GM23338 (cell line): Measurements from ENCODE around the gene PRKCQ. TPM values are rescaled to one million over a fixed set of nuclear protein-coding genes. Genes with fewer than 3 reads are reported as not detected.
A peak's percentile ranks its signal among the peaks of the same experiment; 100 is the strongest.

Source experiments
- ATAC-seq: fragments of 200-7000 bp; cut with Tn5 transposase; 3 replicates; pipeline ENCODE4 v1.9.1; 2020
- DNase-seq: peaks from one replicate; pipeline ENCODE4 v3.0.0-alpha.2; 2015; ENCODE audit warnings: low spot score
- H2AFZ ChIP-seq: fragments of 200-600 bp; sonication (generic); 2 replicates; pipeline ENCODE4 v1.8.0; 2016; ENCODE audit warnings: antibody characterized with exemption, mild to moderate bottlenecking, moderate library complexity
- H3F3A ChIP-seq: fragments of 200-600 bp; sonication (generic); replicated peaks from 2 replicates; pipeline ENCODE4 v1.8.0; 2017; ENCODE audit warnings: antibody characterized with exemption, mixed run types, low read depth
- H3K27ac ChIP-seq: fragments of 200-600 bp; sonication (generic); 2 replicates; pipeline ENCODE4 v1.6.1; 2016; ENCODE audit warnings: low read depth
- H3K27me3 ChIP-seq: fragments of 200-600 bp; sonication (generic); 2 replicates; pipeline ENCODE4 v1.8.0; 2016; ENCODE audit warnings: mild to moderate bottlenecking, mixed run types, moderate library complexity; ENCODE audit not compliant: insufficient read depth
- H3K36me3 ChIP-seq: fragments of 200-600 bp; sonication (generic); 2 replicates; pipeline ENCODE4 v1.8.0; 2016; ENCODE audit warnings: mild to moderate bottlenecking; ENCODE audit not compliant: insufficient read depth
- H3K4me1 ChIP-seq: fragments of 200-600 bp; sonication (generic); 2 replicates; pipeline ENCODE4 v1.8.0; 2016; ENCODE audit warnings: mild to moderate bottlenecking, moderate library complexity; ENCODE audit not compliant: insufficient read depth
- H3K4me2 ChIP-seq: fragments of 200-600 bp; sonication (generic); 2 replicates; pipeline ENCODE4 v1.7.1; 2017; ENCODE audit warnings: mixed run types
- H3K4me3 ChIP-seq: fragments of 200-600 bp; sonication (generic); 2 replicates; pipeline ENCODE4 v1.6.1; 2016; ENCODE audit warnings: mixed run types
- H3K79me2 ChIP-seq: fragments of 200-600 bp; sonication (generic); replicated peaks from 2 replicates; pipeline ENCODE4 v1.8.0; 2017; ENCODE audit warnings: mild to moderate bottlenecking; ENCODE audit not compliant: insufficient read depth
- H3K9me2 ChIP-seq: fragments of 200-600 bp; sonication (generic); 2 replicates; pipeline ENCODE4 v1.8.0; 2017; ENCODE audit not compliant: insufficient read depth
- H4K20me1 ChIP-seq: fragments of 200-600 bp; sonication (generic); replicated peaks from 2 replicates; pipeline ENCODE4 v1.8.0; 2017; ENCODE audit warnings: mild to moderate bottlenecking; ENCODE audit not compliant: insufficient read depth
- H3K27ac Mint-ChIP-seq: 2 replicates; pipeline ENCODE4 v1.8.0; 2020; ENCODE audit warnings: inconsistent platforms, mild to moderate bottlenecking, moderate library complexity, mixed read lengths
- H3K27me3 Mint-ChIP-seq: 3 replicates; pipeline ENCODE4 v1.8.0; 2022; ENCODE audit warnings: low read depth, mild to moderate bottlenecking, moderate library complexity, mixed read lengths, inconsistent platforms; ENCODE audit not compliant: insufficient read depth, poor library complexity
- H3K36me3 Mint-ChIP-seq: 3 replicates; pipeline ENCODE4 v1.8.0; 2021; ENCODE audit warnings: low read depth, mild to moderate bottlenecking, inconsistent platforms, moderate library complexity, mixed read lengths
- H3K4me1 Mint-ChIP-seq: 3 replicates; pipeline ENCODE4 v1.8.0; 2020; ENCODE audit warnings: mild to moderate bottlenecking, inconsistent platforms, mixed read lengths
- H3K4me3 Mint-ChIP-seq: 3 replicates; pipeline ENCODE4 v1.8.0; 2021; ENCODE audit warnings: moderate library complexity, mild to moderate bottlenecking, inconsistent platforms, mixed read lengths
- H3K9me3 Mint-ChIP-seq: 3 replicates; pipeline ENCODE4 v1.8.0; 2020; ENCODE audit warnings: moderate library complexity, mild to moderate bottlenecking, inconsistent platforms, mixed read lengths
- CREB1 ChIP-seq: fragments of 250-450 bp; sonication (Bioruptor Pico); IDR thresholded peaks from 2 replicates; pipeline ENCODE4 v1.5.0; 2020; ENCODE audit warnings: low read depth, mild to moderate bottlenecking, moderate library complexity
- EZH2 ChIP-seq: fragments of 200-600 bp; sonication (generic); IDR thresholded peaks from one replicate; pipeline ENCODE4 v1.8.0; 2017; ENCODE audit warnings: antibody characterized with exemption, mild to moderate bottlenecking, low read depth; ENCODE audit not compliant: unreplicated experiment
- JUNB ChIP-seq: IDR thresholded peaks from one replicate; pipeline ENCODE4 v1.6.1; 2016; ENCODE audit warnings: antibody characterized with exemption; ENCODE audit not compliant: unreplicated experiment
- NANOG ChIP-seq: IDR thresholded peaks from 2 replicates; pipeline ENCODE4 v1.6.1; 2016; ENCODE audit warnings: antibody characterized with exemption, borderline replicate concordance
- POLR2AphosphoS5 ChIP-seq: IDR thresholded peaks from 2 replicates; pipeline ENCODE4 v1.6.1; 2016; ENCODE audit warnings: antibody characterized with exemption, low read depth
- REST ChIP-seq: IDR thresholded peaks from one replicate; pipeline ENCODE4 v1.6.1; 2018; ENCODE audit warnings: antibody characterized with exemption; ENCODE audit not compliant: unreplicated experiment
- STAT1 ChIP-seq: IDR thresholded peaks from one replicate; pipeline ENCODE4 v1.6.1; 2016; ENCODE audit warnings: antibody characterized with exemption; ENCODE audit not compliant: unreplicated experiment
- ZNF114 ChIP-seq: fragments of 250-450 bp; sonication (Bioruptor Pico); IDR thresholded peaks from 2 replicates; pipeline ENCODE4 v1.5.0; 2020; ENCODE audit warnings: mild to moderate bottlenecking, moderate library complexity
- ZNF331 ChIP-seq: fragments of 250-450 bp; sonication (Bioruptor Pico); IDR thresholded peaks from 2 replicates; pipeline ENCODE4 v1.5.0; 2020; ENCODE audit warnings: low read depth, mild to moderate bottlenecking, moderate library complexity
- polyA plus RNA-seq: library from polyadenylated mRNA; unstranded; fragments of >200 nt; fragmentation: Nextera tagmentation; extraction: Ambion mirVana; gene quantifications from 2 replicates; pipeline ENCODE4 v1.2.1, GENCODE V29; 2016
- total RNA-seq: library from RNA; depleted of rRNA; stranded (reverse); fragments of >200 nt; shearing (Covaris generic); gene quantifications from 2 replicates; pipeline ENCODE4 v1.2.3, GENCODE V29; 2014
- TF ChIP-seq, protein P1 (sequence below): IDR thresholded peaks from 2 replicates; pipeline ENCODE4 v1.6.1; 2016; ENCODE audit warnings: antibody characterized with exemption
- TF ChIP-seq, protein P2 (sequence below), 2 experiments: fragments of 200-600 bp in 1 of 2; sonication (generic) in 1 of 2; conservative IDR thresholded peaks; 2 replicates each; pipeline versions ENCODE4 v1.5.1 to v1.6.1; 2016 to 2017; ENCODE audit warnings: antibody characterized with exemption in 2 of 2, low read depth in 2 of 2, mild to moderate bottlenecking in 2 of 2, moderate library complexity in 1 of 2

PRKCQ gene
- total and polyA plus RNA-seq, 2 experiments from 2014 or later = 12.6 to 28.5 TPM

- no peaks in the 10 kb centered on the region for H3K27me3 ChIP-seq
These were observed 180.8 kb downstream of the PRKCQ start for GRCh38 chr10:6399231-6399741.

DNA sequence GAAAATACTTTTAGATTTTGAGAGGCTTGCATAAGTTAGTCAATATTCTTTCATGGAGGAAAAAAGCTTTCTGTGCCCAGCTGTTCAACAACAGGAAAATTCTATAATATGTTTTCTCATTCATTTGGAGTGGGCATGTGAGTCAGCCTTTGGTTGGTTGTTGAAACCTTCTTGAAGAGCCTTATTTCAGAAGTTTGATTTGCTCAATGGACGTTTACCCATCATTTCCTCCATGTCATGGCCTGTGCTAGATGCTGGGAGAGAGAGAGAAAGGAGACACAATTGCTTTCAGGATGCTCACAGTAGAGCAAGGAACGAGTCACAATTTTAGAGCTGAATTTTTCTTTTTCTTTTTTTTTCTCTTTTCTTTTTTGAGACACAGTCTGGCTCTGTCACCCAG lies 181.7 kb downstream of the PRKCQ start:
- no peak overlapping the region for H3K27ac ChIP-seq
- no peaks in the 10 kb centered on the region for H3K36me3 ChIP-seq
- Mint-ChIP-seq H3K36me3 (no peaks in the 10 kb centered on the region), H3K9me3 (no peaks in the 10 kb centered on the region; the same call in 2 of the 3 replicates), H3K27me3 (no peaks in the 10 kb centered on the region), H3K27ac (no peak overlapping the region), H3K4me1 (peaks cover 21% of the 10 kb centered on the region), H3K4me3 (no peak overlapping the region)
- no peaks in the 10 kb centered on the region for H3K27me3 ChIP-seq
- H4K20me1 ChIP-seq = no peaks in the 10 kb centered on the region
- ATAC-seq (no peak), DNase-seq (no peak)
- no peak overlapping the region for H2AFZ ChIP-seq
- H3K4me3 ChIP-seq = no peak overlapping the region
- no peaks in the 10 kb centered on the region for H3F3A ChIP-seq
- H3K9me2 ChIP-seq = no peaks in the 10 kb centered on the region
- H3K79me2 ChIP-seq = no peaks in the 10 kb centered on the region
- no peak overlapping the region for H3K4me2 ChIP-seq
- peaks cover 8% of the 10 kb centered on the region; the same call in 1 of the 2 replicates for H3K4me1 ChIP-seq
- no peak for TF ChIP-seq STAT1
- TF ChIP-seq REST = no peak
- TF ChIP-seq EZH2 = no peak
- TF ChIP-seq, protein P1, sequence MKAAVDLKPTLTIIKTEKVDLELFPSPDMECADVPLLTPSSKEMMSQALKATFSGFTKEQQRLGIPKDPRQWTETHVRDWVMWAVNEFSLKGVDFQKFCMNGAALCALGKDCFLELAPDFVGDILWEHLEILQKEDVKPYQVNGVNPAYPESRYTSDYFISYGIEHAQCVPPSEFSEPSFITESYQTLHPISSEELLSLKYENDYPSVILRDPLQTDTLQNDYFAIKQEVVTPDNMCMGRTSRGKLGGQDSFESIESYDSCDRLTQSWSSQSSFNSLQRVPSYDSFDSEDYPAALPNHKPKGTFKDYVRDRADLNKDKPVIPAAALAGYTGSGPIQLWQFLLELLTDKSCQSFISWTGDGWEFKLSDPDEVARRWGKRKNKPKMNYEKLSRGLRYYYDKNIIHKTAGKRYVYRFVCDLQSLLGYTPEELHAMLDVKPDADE = no peak
- TF ChIP-seq POLR2AphosphoS5 = no peak
- TF ChIP-seq NANOG = no peak
- TF ChIP-seq ZNF114 (CRISPR knock-in tag) = no peak
- TF ChIP-seq, protein P2, sequence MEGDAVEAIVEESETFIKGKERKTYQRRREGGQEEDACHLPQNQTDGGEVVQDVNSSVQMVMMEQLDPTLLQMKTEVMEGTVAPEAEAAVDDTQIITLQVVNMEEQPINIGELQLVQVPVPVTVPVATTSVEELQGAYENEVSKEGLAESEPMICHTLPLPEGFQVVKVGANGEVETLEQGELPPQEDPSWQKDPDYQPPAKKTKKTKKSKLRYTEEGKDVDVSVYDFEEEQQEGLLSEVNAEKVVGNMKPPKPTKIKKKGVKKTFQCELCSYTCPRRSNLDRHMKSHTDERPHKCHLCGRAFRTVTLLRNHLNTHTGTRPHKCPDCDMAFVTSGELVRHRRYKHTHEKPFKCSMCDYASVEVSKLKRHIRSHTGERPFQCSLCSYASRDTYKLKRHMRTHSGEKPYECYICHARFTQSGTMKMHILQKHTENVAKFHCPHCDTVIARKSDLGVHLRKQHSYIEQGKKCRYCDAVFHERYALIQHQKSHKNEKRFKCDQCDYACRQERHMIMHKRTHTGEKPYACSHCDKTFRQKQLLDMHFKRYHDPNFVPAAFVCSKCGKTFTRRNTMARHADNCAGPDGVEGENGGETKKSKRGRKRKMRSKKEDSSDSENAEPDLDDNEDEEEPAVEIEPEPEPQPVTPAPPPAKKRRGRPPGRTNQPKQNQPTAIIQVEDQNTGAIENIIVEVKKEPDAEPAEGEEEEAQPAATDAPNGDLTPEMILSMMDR (conservative IDR thresholded peaks at IDR 0.05; ENCODE audit: low read depth in 2 of 2) = no peak
- TF ChIP-seq CREB1 (CRISPR knock-in tag) = no peak

More at GRCh38 chr10:6399231-6399741, 180.8 kb downstream of the PRKCQ start:
- Histone ChIP-seq H3K4me3 (no peak overlapping the region), H3K79me2 (no peaks in the 10 kb centered on the region), H3K27ac (no peak overlapping the region), H3K4me1 (peaks cover 8% of the 10 kb centered on the region; the same call in 1 of the 2 replicates), H3K4me2 (no peak overlapping the region), H3F3A (no peaks in the 10 kb centered on the region), H4K20me1 (no peaks in the 10 kb centered on the region), H3K36me3 (no peaks in the 10 kb centered on the region), H2AFZ (no peak overlapping the region), H3K9me2 (no peaks in the 10 kb centered on the region)
- H3K27me3 Mint-ChIP-seq = no peaks in the 10 kb centered on the region
- H3K36me3 Mint-ChIP-seq = no peaks in the 10 kb centered on the region
- H3K27ac Mint-ChIP-seq = no peak overlapping the region
- H3K9me3 Mint-ChIP-seq = no peaks in the 10 kb centered on the region; the same call in 2 of the 3 replicates
- TF ChIP-seq STAT1 = no peak
- no peak for TF ChIP-seq CREB1 (CRISPR knock-in tag)
- TF ChIP-seq REST = no peak
- no peak for TF ChIP-seq JUNB
- TF ChIP-seq ZNF331 = 0 out of 2 replicates have a peak, but pooled peaks have one; percentile 3
- ATAC-seq (no peak), DNase-seq (no peak)
- H3K4me3 Mint-ChIP-seq = no peak overlapping the region
- H3K4me1 Mint-ChIP-seq = peaks cover 21% of the 10 kb centered on the region
